ENCODE results near the gene IGSF11. TPM values are rescaled to one million over a fixed set of nuclear protein-coding genes. Genes with fewer than 3 reads are reported as not detected.

Gene IGSF11
- total and polyA plus RNA-seq, 5 donors from 2014 or later, result not detected

DNA sequence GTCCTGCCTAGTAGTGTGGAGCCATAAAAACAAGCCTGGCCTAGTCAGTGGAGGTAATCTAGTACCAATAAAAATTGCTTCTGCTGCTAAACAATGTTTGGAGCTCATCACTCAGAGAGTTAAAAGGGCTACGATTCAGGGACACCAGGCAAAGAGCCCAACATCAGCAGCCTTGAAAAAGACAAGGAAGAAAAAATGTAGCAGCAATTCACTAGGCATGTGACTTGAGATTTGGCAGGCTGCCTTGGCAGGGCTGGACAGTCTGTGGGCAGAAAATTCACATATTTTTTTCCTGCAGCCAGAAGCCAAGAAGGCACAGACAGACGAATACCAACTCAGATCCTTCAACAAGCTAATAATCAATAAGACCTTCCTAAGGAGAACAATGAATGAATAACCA, 47.2 kb downstream of the IGSF11 start:
- Mint-ChIP-seq H3K9me3 (no peaks in the 10 kb centered on the region), H3K4me1 (no peaks in the 10 kb centered on the region), H3K27me3 (no peaks in the 10 kb centered on the region), H3K4me3 (no peak overlapping the region), H3K27ac (no peak overlapping the region), H3K36me3 (no peaks in the 10 kb centered on the region)
- H3K4me3 ChIP-seq (ENCODE audit: low read depth, low read length), result no peak overlapping the region
- ATAC-seq (ENCODE audit: low read depth in 2 of 2), result no peak
- DNase-seq, result no peak
- H3K27me3 ChIP-seq (ENCODE audit: control insufficient read depth, insufficient read depth, low read length), result no peaks in the 10 kb centered on the region
- no peaks in the 10 kb centered on the region for H3K9me3 ChIP-seq (ENCODE audit: control insufficient read depth in 2 of 2, low read length in 2 of 2)
- H3K4me1 ChIP-seq (ENCODE audit: control insufficient read depth, insufficient read depth, low read length, poor library complexity, severe bottlenecking), result no peaks in the 10 kb centered on the region
- H3K27ac ChIP-seq (ENCODE audit: insufficient read depth, low read length, poor library complexity, severe bottlenecking), result no peak overlapping the region
- no peaks in the 10 kb centered on the region for H3K36me3 ChIP-seq (ENCODE audit: control insufficient read depth, insufficient read depth, low read length)

DNA sequence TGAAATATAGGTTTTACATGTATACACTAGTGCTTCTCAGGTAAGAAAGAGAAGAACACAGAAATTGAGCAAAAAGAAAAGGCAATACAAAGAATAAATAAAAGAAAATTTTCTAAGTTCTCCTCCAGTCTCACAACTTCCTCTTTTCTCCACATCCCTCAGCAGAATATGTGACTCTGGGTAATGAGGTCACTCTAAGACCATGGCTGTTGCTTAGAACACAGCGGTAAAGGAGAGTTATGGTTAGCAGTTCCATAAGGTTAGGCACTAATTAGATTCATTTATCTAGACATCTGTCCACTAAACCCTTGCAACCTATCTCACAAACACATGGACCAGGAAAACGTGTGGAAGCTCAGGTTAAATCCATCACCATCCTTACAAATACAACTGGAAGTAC, 47.9 kb downstream of the IGSF11 start:
- H3K4me3 Mint-ChIP-seq, result no peak overlapping the region
- ATAC-seq (ENCODE audit: low read depth in 2 of 2), result no peak
- H3K27ac Mint-ChIP-seq, result no peak overlapping the region
- Histone ChIP-seq H3K27ac (ENCODE audit: insufficient read depth, low read length, poor library complexity, severe bottlenecking) (no peak overlapping the region), H3K36me3 (ENCODE audit: control insufficient read depth, insufficient read depth, low read length) (no peaks in the 10 kb centered on the region), H3K27me3 (ENCODE audit: control insufficient read depth, insufficient read depth, low read length) (no peaks in the 10 kb centered on the region), H3K4me3 (ENCODE audit: low read depth, low read length) (no peak overlapping the region), H3K4me1 (ENCODE audit: control insufficient read depth, insufficient read depth, low read length, poor library complexity, severe bottlenecking) (no peaks in the 10 kb centered on the region), H3K9me3 (ENCODE audit: control insufficient read depth in 2 of 2, low read length in 2 of 2) (no peaks in the 10 kb centered on the region)
- no peak for DNase-seq
- H3K36me3 Mint-ChIP-seq, result no peaks in the 10 kb centered on the region
- peaks cover under 1% of the 10 kb centered on the region for H3K27me3 Mint-ChIP-seq
- H3K4me1 Mint-ChIP-seq, result no peaks in the 10 kb centered on the region
- H3K9me3 Mint-ChIP-seq, result no peaks in the 10 kb centered on the region

DNA sequence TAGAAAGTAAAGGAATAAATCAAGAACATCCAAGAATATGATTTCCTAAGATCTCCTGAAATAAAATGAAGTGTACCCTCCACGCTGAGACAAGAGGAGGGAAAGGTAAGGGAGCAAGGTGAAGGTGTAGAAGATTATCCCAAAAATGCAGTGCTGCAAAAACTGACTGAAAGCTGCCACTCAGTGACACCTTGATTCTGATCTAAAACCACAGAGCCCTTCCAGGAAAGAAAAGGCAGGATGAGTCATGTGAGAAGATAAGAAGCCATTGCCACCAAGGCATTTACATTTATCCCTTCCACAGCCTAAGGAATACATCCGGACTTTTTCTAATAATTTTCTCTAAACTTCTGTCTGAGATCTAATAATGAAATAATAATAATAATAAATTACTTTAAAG, 49.9 kb downstream of the IGSF11 start:
- no peak overlapping the region for H3K27ac Mint-ChIP-seq
- H3K4me1 Mint-ChIP-seq, result no peaks in the 10 kb centered on the region
- H3K27ac ChIP-seq (ENCODE audit: insufficient read depth, low read length, poor library complexity, severe bottlenecking), result no peak overlapping the region
- H3K27me3 ChIP-seq (ENCODE audit: control insufficient read depth, insufficient read depth, low read length), result no peaks in the 10 kb centered on the region
- H3K4me1 ChIP-seq (ENCODE audit: control insufficient read depth, insufficient read depth, low read length, poor library complexity, severe bottlenecking), result no peaks in the 10 kb centered on the region
- no peaks in the 10 kb centered on the region for H3K9me3 ChIP-seq (ENCODE audit: control insufficient read depth in 2 of 2, low read length in 2 of 2)
- peaks cover 6% of the 10 kb centered on the region for H3K27me3 Mint-ChIP-seq
- H3K9me3 Mint-ChIP-seq, result no peaks in the 10 kb centered on the region
- no peak overlapping the region for H3K4me3 ChIP-seq (ENCODE audit: low read depth, low read length)
- ATAC-seq (ENCODE audit: low read depth in 2 of 2), result no peak
- H3K36me3 Mint-ChIP-seq, result no peaks in the 10 kb centered on the region
- no peak for DNase-seq
- no peaks in the 10 kb centered on the region for H3K36me3 ChIP-seq (ENCODE audit: control insufficient read depth, insufficient read depth, low read length)
- no peak overlapping the region for H3K4me3 Mint-ChIP-seq

DNA sequence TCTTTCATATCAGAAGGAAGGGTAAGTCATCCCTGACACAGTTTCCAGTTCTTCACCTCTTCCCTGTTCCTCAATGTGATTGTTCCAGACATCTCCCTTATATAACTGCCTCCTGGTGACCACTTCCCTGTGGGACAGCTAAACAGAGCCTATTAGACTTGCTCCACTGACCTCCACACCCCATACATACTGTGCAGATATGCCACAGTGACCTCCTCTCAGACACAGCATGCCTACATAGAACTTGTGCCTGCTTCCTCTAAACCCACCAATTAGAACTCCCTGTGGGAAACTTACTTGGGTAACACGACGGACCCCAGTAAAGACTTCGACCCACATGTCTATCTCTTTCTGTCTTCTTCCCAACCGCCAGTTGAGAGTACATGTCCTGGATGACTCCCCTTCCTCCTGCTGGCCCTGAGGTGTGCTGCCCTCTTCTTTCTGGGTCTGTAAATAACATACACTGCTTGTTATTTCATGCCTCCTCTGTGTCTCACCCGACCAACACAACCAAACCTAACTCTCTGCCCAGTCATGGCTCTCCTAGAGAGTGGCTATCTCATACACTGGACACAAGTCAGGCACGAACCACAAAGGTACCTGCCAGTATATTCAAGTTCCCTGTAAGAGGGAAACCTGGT, 53.0 kb downstream of the IGSF11 start:
- no peak for DNase-seq
- H3K27me3 Mint-ChIP-seq, result peaks cover 13% of the 10 kb centered on the region
- no peak for ATAC-seq (ENCODE audit: low read depth in 2 of 2)
- no peaks in the 10 kb centered on the region for H3K4me1 ChIP-seq (ENCODE audit: control insufficient read depth, insufficient read depth, low read length, poor library complexity, severe bottlenecking)
- H3K4me3 ChIP-seq (ENCODE audit: low read depth, low read length), result no peak overlapping the region
- H3K36me3 Mint-ChIP-seq, result no peaks in the 10 kb centered on the region
- H3K27me3 ChIP-seq (ENCODE audit: control insufficient read depth, insufficient read depth, low read length), result no peaks in the 10 kb centered on the region
- peaks cover 0 to 3% (median under 1%) of the 10 kb centered on the region in 4 donors for H3K4me1 Mint-ChIP-seq
- H3K27ac ChIP-seq (ENCODE audit: insufficient read depth, low read length, poor library complexity, severe bottlenecking), result no peak overlapping the region
- H3K27ac Mint-ChIP-seq, result no peak overlapping the region
- H3K36me3 ChIP-seq (ENCODE audit: control insufficient read depth, insufficient read depth, low read length), result no peaks in the 10 kb centered on the region
- H3K9me3 ChIP-seq (ENCODE audit: control insufficient read depth in 2 of 2, low read length in 2 of 2), result no peaks in the 10 kb centered on the region
- no peak overlapping the region for H3K4me3 Mint-ChIP-seq
- H3K9me3 Mint-ChIP-seq, result peaks cover 0 to 2% (median 0%) of the 10 kb centered on the region in 7 donors

DNA sequence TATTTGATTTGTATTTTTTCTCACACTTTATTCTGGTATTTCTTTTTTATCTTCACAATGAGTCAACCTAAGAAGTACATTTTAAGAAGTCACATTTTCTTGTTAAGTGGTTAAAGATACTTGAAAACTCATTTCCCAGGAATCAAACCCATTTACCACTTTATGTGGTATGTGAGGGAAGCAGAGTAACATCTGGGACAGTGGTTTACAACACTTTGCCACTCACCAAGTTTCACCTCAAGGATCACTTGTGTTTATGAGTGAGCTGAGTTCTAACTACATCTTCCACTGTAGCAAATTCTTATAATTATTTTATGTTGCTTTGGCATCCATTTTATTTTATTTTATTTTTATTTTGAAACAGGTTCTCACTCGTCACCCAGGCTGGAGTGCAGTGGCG, 53.8 kb downstream of the IGSF11 start:
- Mint-ChIP-seq H3K27ac (no peak overlapping the region), H3K4me3 (no peak overlapping the region), H3K36me3 (no peaks in the 10 kb centered on the region), H3K9me3 (peaks cover 0 to 3% (median 0%) of the 10 kb centered on the region in 7 donors), H3K27me3 (peaks cover 18% of the 10 kb centered on the region), H3K4me1 (peaks cover 0 to 7% (median 1%) of the 10 kb centered on the region in 4 donors)
- H3K36me3 ChIP-seq (ENCODE audit: control insufficient read depth, insufficient read depth, low read length), result no peaks in the 10 kb centered on the region
- ATAC-seq (ENCODE audit: low read depth in 2 of 2) (no peak), DNase-seq (no peak)
- no peaks in the 10 kb centered on the region for H3K27me3 ChIP-seq (ENCODE audit: control insufficient read depth, insufficient read depth, low read length)
- H3K9me3 ChIP-seq (ENCODE audit: control insufficient read depth in 2 of 2, low read length in 2 of 2), result no peaks in the 10 kb centered on the region
- H3K27ac ChIP-seq (ENCODE audit: insufficient read depth, low read length, poor library complexity, severe bottlenecking), result no peak overlapping the region
- H3K4me1 ChIP-seq (ENCODE audit: control insufficient read depth, insufficient read depth, low read length, poor library complexity, severe bottlenecking), result no peaks in the 10 kb centered on the region
- H3K4me3 ChIP-seq (ENCODE audit: low read depth, low read length), result no peak overlapping the region

DNA sequence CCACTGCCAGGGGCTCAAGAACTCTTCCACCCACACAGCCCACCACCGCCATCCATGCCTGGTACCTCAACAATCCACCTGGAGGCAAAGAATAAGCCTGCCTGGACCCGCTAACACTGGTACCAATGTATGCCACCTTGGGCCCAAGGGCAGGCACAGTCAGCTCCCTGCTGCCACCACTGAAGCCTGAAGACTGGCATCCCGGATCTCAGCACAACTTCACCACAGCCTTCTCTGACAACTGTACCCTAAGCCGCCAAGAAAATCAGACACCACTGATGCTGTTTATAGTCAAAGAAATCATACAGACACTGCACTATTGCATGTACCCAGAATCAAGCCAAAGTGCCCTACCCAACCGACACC, 56.3 kb downstream of the IGSF11 start:
- no peaks in the 10 kb centered on the region for H3K36me3 Mint-ChIP-seq
- Histone ChIP-seq H3K9me3 (ENCODE audit: control insufficient read depth in 2 of 2, low read length in 2 of 2) (no peaks in the 10 kb centered on the region), H3K4me3 (ENCODE audit: low read depth, low read length) (no peak overlapping the region), H3K27me3 (ENCODE audit: control insufficient read depth, insufficient read depth, low read length) (no peaks in the 10 kb centered on the region), H3K36me3 (ENCODE audit: control insufficient read depth, insufficient read depth, low read length) (no peaks in the 10 kb centered on the region), H3K27ac (ENCODE audit: insufficient read depth, low read length, poor library complexity, severe bottlenecking) (no peak overlapping the region), H3K4me1 (ENCODE audit: control insufficient read depth, insufficient read depth, low read length, poor library complexity, severe bottlenecking) (no peaks in the 10 kb centered on the region)
- peaks cover 18% of the 10 kb centered on the region for H3K27me3 Mint-ChIP-seq
- ATAC-seq (ENCODE audit: low read depth in 2 of 2), result no peak
- peaks cover 0 to 5% (median 0%) of the 10 kb centered on the region in 7 donors for H3K9me3 Mint-ChIP-seq
- no peak for DNase-seq
- no peak overlapping the region for H3K4me3 Mint-ChIP-seq
- no peak overlapping the region for H3K27ac Mint-ChIP-seq
- peaks cover 2 to 11% (median 4%) of the 10 kb centered on the region in 4 donors for H3K4me1 Mint-ChIP-seq

DNA sequence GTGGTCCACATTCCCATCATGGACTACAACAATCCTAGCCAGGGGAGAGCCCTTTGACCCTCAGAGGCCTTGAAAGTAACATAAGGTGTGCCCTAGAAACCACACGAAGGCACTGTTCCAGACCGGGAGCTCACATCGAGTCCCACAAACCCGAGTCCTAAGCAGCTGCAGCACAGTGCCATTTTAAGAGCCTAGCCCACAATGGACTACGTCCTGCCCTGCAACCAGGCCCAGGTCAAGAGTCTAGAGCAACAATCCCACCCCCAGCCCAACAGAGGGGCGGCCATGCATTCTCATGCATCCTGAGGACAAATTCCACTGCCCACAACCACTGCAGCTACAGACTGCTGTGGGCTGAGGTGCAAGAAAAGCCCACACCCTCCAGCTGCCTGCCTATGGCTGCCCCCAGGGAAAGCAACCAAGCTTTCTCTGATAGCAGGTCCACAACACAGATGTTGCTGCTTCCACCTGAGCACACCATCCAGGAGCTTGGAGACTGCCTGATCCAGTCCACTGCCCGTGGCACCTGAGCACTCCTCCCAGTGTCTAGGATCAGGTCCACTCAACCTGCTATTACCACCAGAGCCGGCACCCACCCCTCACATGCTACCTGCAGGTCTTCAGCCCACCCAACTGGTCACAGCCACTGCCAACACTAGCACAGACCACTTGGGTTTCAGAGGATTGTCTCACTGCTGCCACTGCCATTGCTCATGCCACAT, 56.8 kb downstream of the IGSF11 start:
- DNase-seq (no peak), ATAC-seq (ENCODE audit: low read depth in 2 of 2) (no peak)
- no peaks in the 10 kb centered on the region for H3K27me3 ChIP-seq (ENCODE audit: control insufficient read depth, insufficient read depth, low read length)
- H3K27ac ChIP-seq (ENCODE audit: insufficient read depth, low read length, poor library complexity, severe bottlenecking), result no peak overlapping the region
- H3K36me3 Mint-ChIP-seq, result no peaks in the 10 kb centered on the region
- H3K9me3 Mint-ChIP-seq, result peaks cover 0 to 5% (median 0%) of the 10 kb centered on the region in 7 donors
- H3K4me3 Mint-ChIP-seq, result no peak overlapping the region
- no peaks in the 10 kb centered on the region for H3K36me3 ChIP-seq (ENCODE audit: control insufficient read depth, insufficient read depth, low read length)
- no peak overlapping the region for H3K4me3 ChIP-seq (ENCODE audit: low read depth, low read length)
- H3K27me3 Mint-ChIP-seq, result peaks cover 22% of the 10 kb centered on the region
- no peaks in the 10 kb centered on the region for H3K9me3 ChIP-seq (ENCODE audit: control insufficient read depth in 2 of 2, low read length in 2 of 2)
- H3K27ac Mint-ChIP-seq, result no peak overlapping the region
- H3K4me1 ChIP-seq (ENCODE audit: control insufficient read depth, insufficient read depth, low read length, poor library complexity, severe bottlenecking), result no peaks in the 10 kb centered on the region
- H3K4me1 Mint-ChIP-seq, result peaks cover 2 to 11% (median 4%) of the 10 kb centered on the region in 4 donors

DNA sequence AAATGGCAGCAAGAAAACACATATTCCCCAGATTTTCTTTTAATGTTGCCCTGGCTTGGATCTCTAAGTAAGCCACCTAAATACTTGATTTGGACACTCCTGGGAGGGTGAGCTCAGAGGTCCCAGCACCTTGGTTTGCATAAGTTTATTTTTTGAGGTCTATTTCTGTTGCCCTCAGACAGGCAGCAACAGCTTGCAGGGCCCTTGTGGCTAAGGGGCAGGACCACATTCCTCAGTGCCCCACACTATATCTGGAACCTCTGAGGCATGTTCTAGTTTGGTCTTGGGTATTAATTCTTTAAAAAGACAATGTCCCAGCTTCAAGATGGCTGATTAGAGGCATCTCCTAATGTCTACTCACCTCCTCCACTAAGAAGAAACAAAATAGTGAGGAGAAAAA, 57.5 kb downstream of the IGSF11 start:
- Histone ChIP-seq H3K27ac (ENCODE audit: insufficient read depth, low read length, poor library complexity, severe bottlenecking) (no peak overlapping the region), H3K27me3 (ENCODE audit: control insufficient read depth, insufficient read depth, low read length) (no peaks in the 10 kb centered on the region), H3K36me3 (ENCODE audit: control insufficient read depth, insufficient read depth, low read length) (no peaks in the 10 kb centered on the region), H3K4me3 (ENCODE audit: low read depth, low read length) (no peak overlapping the region), H3K9me3 (ENCODE audit: control insufficient read depth in 2 of 2, low read length in 2 of 2) (no peaks in the 10 kb centered on the region), H3K4me1 (ENCODE audit: control insufficient read depth, insufficient read depth, low read length, poor library complexity, severe bottlenecking) (no peaks in the 10 kb centered on the region)
- ATAC-seq (ENCODE audit: low read depth in 2 of 2), result no peak
- Mint-ChIP-seq H3K4me1 (peaks cover 2 to 11% (median 4%) of the 10 kb centered on the region in 4 donors), H3K36me3 (no peaks in the 10 kb centered on the region), H3K27me3 (peaks cover 23% of the 10 kb centered on the region), H3K9me3 (peaks cover 0 to 5% (median 0%) of the 10 kb centered on the region in 7 donors), H3K4me3 (no peak overlapping the region), H3K27ac (no peak overlapping the region)
- DNase-seq, result no peak
